ENCODE data around the gene STARD6. TPM values are rescaled to one million over a fixed set of nuclear protein-coding genes. Genes with fewer than 3 reads are reported as not detected.

Gene STARD6
- total and polyA plus RNA-seq, 2 experiments from 2014 or later = not detected

DNA sequence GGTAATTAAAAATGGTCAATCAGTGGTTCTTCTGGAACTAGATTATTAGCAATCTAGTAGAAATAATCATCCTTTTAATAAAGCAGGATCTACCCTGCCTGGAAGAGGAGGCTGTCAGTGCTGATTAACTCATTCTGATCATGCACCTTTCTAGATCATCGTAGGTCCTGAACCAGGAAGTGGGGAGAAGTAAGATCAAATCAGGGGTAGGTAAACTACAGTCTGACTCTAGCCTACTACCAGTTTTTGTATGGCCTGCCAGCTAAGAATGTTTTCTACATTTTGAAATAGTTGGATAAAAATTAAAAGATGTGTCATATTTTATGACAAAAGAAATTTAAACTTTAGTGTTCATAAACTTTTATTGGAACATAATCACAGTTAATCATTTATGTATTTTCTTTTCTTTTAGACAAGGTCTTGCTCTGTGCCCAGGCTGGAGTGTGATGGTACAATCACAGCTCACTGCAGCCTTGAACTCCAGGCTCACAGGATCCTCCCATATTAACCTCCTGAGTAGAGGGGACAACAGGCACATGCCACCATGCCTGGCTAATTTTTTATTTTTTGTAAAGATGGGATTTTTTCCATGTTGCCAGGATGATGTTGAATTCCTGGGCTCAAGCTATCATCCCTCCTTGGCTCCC, 36.1 kb upstream of the STARD6 start:
- Histone ChIP-seq H3F3A (replicated peaks; ENCODE audit: low read depth) (no peaks in the 10 kb centered on the region), H3K27me3 (ENCODE audit: insufficient read depth) (no peaks in the 10 kb centered on the region), H3K27ac (ENCODE audit: low read depth) (no peak overlapping the region), H3K9me2 (ENCODE audit: insufficient read depth) (no peaks in the 10 kb centered on the region), H3K36me3 (ENCODE audit: insufficient read depth) (no peaks in the 10 kb centered on the region), H3K4me3 (no peak overlapping the region), H2AFZ (no peak overlapping the region), H3K4me2 (no peak overlapping the region), H4K20me1 (replicated peaks; ENCODE audit: insufficient read depth) (no peaks in the 10 kb centered on the region), H3K4me1 (ENCODE audit: insufficient read depth) (peaks cover 14% of the 10 kb centered on the region; the same call in 1 of the 2 replicates), H3K79me2 (replicated peaks; ENCODE audit: insufficient read depth) (no peaks in the 10 kb centered on the region)
- peaks cover 16% of the 10 kb centered on the region for H3K4me1 Mint-ChIP-seq
- H3K27ac Mint-ChIP-seq = no peak overlapping the region
- H3K9me3 Mint-ChIP-seq = peaks cover 2% of the 10 kb centered on the region; the same call in 1 of the 3 replicates
- DNase-seq (ENCODE audit: low spot score) (no peak), ATAC-seq (no peak)
- peaks cover 2% of the 10 kb centered on the region; the same call in 1 of the 3 replicates for H3K36me3 Mint-ChIP-seq (ENCODE audit: low read depth)
- no peak for TF ChIP-seq JUNB (IDR thresholded peaks at IDR 0.05; ENCODE audit: unreplicated experiment)
- no peak for TF ChIP-seq NANOG (IDR thresholded peaks at IDR 0.05; ENCODE audit: borderline replicate concordance)
- no peak for TF ChIP-seq POLR2AphosphoS5 (IDR thresholded peaks at IDR 0.05; ENCODE audit: low read depth)
- TF ChIP-seq, protein P1, sequence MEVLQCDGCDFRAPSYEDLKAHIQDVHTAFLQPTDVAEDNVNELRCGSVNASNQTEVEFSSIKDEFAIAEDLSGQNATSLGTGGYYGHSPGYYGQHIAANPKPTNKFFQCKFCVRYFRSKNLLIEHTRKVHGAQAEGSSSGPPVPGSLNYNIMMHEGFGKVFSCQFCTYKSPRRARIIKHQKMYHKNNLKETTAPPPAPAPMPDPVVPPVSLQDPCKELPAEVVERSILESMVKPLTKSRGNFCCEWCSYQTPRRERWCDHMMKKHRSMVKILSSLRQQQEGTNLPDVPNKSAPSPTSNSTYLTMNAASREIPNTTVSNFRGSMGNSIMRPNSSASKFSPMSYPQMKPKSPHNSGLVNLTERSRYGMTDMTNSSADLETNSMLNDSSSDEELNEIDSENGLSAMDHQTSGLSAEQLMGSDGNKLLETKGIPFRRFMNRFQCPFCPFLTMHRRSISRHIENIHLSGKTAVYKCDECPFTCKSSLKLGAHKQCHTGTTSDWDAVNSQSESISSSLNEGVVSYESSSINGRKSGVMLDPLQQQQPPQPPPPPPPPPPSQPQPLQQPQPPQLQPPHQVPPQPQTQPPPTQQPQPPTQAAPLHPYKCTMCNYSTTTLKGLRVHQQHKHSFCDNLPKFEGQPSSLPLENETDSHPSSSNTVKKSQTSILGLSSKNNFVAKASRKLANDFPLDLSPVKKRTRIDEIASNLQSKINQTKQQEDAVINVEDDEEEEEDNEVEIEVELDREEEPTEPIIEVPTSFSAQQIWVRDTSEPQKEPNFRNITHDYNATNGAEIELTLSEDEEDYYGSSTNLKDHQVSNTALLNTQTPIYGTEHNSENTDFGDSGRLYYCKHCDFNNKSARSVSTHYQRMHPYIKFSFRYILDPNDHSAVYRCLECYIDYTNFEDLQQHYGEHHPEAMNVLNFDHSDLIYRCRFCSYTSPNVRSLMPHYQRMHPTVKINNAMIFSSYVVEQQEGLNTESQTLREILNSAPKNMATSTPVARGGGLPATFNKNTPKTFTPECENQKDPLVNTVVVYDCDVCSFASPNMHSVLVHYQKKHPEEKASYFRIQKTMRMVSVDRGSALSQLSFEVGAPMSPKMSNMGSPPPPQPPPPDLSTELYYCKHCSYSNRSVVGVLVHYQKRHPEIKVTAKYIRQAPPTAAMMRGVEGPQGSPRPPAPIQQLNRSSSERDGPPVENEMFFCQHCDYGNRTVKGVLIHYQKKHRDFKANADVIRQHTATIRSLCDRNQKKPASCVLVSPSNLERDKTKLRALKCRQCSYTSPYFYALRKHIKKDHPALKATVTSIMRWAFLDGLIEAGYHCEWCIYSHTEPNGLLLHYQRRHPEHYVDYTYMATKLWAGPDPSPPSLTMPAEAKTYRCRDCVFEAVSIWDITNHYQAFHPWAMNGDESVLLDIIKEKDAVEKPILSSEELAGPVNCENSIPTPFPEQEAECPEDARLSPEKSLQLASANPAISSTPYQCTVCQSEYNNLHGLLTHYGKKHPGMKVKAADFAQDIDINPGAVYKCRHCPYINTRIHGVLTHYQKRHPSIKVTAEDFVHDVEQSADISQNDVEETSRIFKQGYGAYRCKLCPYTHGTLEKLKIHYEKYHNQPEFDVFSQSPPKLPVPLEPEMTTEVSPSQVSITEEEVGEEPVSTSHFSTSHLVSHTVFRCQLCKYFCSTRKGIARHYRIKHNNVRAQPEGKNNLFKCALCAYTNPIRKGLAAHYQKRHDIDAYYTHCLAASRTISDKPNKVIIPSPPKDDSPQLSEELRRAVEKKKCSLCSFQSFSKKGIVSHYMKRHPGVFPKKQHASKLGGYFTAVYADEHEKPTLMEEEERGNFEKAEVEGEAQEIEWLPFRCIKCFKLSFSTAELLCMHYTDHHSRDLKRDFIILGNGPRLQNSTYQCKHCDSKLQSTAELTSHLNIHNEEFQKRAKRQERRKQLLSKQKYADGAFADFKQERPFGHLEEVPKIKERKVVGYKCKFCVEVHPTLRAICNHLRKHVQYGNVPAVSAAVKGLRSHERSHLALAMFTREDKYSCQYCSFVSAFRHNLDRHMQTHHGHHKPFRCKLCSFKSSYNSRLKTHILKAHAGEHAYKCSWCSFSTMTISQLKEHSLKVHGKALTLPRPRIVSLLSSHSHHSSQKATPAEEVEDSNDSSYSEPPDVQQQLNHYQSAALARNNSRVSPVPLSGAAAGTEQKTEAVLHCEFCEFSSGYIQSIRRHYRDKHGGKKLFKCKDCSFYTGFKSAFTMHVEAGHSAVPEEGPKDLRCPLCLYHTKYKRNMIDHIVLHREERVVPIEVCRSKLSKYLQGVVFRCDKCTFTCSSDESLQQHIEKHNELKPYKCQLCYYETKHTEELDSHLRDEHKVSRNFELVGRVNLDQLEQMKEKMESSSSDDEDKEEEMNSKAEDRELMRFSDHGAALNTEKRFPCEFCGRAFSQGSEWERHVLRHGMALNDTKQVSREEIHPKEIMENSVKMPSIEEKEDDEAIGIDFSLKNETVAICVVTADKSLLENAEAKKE (CRISPR knock-in tag; IDR thresholded peaks at IDR 0.05) = no peak
- H3K4me3 Mint-ChIP-seq = no peak overlapping the region
- H3K27me3 Mint-ChIP-seq (ENCODE audit: insufficient read depth, low read depth, poor library complexity) = peaks cover 3% of the 10 kb centered on the region

DNA sequence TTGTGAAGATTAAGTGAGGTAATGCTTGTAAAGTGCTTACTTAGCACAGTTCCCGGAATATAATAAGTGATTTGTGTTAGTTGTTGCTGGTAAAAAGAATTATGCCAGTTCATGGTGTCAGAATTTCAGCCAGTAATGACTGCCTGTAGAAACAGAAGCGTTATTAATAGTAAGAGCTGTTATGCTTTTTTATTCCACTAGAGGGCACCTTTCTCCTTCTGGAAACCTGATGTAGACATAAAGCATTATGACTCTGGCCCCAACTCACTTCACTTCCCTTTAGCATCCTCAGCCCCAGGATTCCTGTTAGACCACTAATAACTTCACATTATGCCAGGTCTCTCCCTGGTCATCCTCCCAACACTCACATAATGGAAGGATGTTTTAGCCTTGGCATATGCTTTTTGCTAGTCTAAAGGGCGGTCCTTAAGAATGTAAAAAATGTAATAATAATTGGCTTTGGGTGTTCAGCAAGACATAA, 34.9 kb upstream of the STARD6 start:
- Mint-ChIP-seq H3K27ac (no peak overlapping the region), H3K9me3 (peaks cover 13% of the 10 kb centered on the region; the same call in 2 of the 3 replicates), H3K27me3 (ENCODE audit: insufficient read depth, low read depth, poor library complexity) (peaks cover 3% of the 10 kb centered on the region), H3K4me3 (no peak overlapping the region), H3K4me1 (peaks cover 23% of the 10 kb centered on the region), H3K36me3 (ENCODE audit: low read depth) (peaks cover 12% of the 10 kb centered on the region; the same call in 2 of the 3 replicates)
- H3K4me1 ChIP-seq (ENCODE audit: insufficient read depth) = peaks cover 14% of the 10 kb centered on the region; the same call in 1 of the 2 replicates
- H3K27me3 ChIP-seq (ENCODE audit: insufficient read depth) = no peaks in the 10 kb centered on the region
- no peak overlapping the region for H3K4me3 ChIP-seq
- TF ChIP-seq, protein P2, sequence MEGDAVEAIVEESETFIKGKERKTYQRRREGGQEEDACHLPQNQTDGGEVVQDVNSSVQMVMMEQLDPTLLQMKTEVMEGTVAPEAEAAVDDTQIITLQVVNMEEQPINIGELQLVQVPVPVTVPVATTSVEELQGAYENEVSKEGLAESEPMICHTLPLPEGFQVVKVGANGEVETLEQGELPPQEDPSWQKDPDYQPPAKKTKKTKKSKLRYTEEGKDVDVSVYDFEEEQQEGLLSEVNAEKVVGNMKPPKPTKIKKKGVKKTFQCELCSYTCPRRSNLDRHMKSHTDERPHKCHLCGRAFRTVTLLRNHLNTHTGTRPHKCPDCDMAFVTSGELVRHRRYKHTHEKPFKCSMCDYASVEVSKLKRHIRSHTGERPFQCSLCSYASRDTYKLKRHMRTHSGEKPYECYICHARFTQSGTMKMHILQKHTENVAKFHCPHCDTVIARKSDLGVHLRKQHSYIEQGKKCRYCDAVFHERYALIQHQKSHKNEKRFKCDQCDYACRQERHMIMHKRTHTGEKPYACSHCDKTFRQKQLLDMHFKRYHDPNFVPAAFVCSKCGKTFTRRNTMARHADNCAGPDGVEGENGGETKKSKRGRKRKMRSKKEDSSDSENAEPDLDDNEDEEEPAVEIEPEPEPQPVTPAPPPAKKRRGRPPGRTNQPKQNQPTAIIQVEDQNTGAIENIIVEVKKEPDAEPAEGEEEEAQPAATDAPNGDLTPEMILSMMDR (conservative IDR thresholded peaks at IDR 0.05; ENCODE audit: low read depth in 2 of 2) = peak; percentile 73 to 83
- TF ChIP-seq ZNF114 (CRISPR knock-in tag; IDR thresholded peaks at IDR 0.05) = no peak
- H2AFZ ChIP-seq = no peak overlapping the region
- H3K27ac ChIP-seq (ENCODE audit: low read depth) = no peak overlapping the region
- no peak overlapping the region for H3K4me2 ChIP-seq
- DNase-seq (ENCODE audit: low spot score) (peak; percentile 86), ATAC-seq (peak; percentile 59)
- no peaks in the 10 kb centered on the region for H3F3A ChIP-seq (replicated peaks; ENCODE audit: low read depth)
- H3K9me2 ChIP-seq (ENCODE audit: insufficient read depth) = no peaks in the 10 kb centered on the region
- no peaks in the 10 kb centered on the region for H3K79me2 ChIP-seq (replicated peaks; ENCODE audit: insufficient read depth)
- H4K20me1 ChIP-seq (replicated peaks; ENCODE audit: insufficient read depth) = no peaks in the 10 kb centered on the region
- no peaks in the 10 kb centered on the region for H3K36me3 ChIP-seq (ENCODE audit: insufficient read depth)

All from GM23338 (cell line).